Tibial nerve (tissue), 3 donors: ENCODE results near the gene KANSL1L.

Experiments used
- EP300 ChIP-seq, 2 donors: sonication (generic); formaldehyde crosslinking; IDR thresholded peaks; one replicate each; pipeline ENCODE4 v1.6.1; 2017; ENCODE audit warnings: antibody characterized with exemption in 2 of 2, mild to moderate bottlenecking in 1 of 2
- POLR2A ChIP-seq, 2 donors: fragments of 450-650 bp; IDR thresholded peaks; one replicate each; pipeline ENCODE4 v1.6.1; 2017; ENCODE audit warnings: antibody characterized with exemption in 2 of 2, mild to moderate bottlenecking in 2 of 2, moderate library complexity in 2 of 2

DNA sequence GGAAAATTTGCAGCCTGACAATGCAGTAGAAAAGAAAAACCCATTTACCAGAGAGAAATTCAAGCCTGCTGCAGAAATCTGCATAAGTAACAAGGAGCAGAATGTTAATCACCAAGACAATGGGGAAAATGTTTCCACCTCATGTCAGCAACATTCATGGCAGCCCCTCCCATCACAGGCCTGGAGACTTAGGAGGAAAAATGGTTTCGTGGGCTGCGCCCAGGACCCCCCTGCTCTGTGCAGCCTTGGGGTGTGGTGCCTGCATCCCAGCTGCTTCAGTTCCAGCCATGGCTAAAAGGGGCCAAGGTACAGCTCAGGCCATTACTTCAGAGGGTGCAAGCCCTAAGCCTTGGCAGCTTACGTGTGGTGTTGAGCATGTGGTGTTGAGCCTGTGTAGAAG is 115.4 kb downstream of the KANSL1L start:
- no peak for TF ChIP-seq POLR2A (IDR thresholded peaks at IDR 0.05)
- no peak for TF ChIP-seq EP300 (IDR thresholded peaks at IDR 0.05)
